HG03103 (cell line): Measurements from ENCODE around the gene HGFAC.
"Not testable (repeated sequence)": the region's sequence is repeated elsewhere in the genome, so short reads cannot be mapped to it uniquely, and the experiment has no call there.

Experiments
- ATAC-seq: cut with Tn5 transposase; IDR thresholded peaks from one replicate; pipeline ENCODE4 v1.9.1; 2021; ENCODE audit warnings: low read depth; ENCODE audit not compliant: unreplicated experiment

Gene HGFAC

DNA sequence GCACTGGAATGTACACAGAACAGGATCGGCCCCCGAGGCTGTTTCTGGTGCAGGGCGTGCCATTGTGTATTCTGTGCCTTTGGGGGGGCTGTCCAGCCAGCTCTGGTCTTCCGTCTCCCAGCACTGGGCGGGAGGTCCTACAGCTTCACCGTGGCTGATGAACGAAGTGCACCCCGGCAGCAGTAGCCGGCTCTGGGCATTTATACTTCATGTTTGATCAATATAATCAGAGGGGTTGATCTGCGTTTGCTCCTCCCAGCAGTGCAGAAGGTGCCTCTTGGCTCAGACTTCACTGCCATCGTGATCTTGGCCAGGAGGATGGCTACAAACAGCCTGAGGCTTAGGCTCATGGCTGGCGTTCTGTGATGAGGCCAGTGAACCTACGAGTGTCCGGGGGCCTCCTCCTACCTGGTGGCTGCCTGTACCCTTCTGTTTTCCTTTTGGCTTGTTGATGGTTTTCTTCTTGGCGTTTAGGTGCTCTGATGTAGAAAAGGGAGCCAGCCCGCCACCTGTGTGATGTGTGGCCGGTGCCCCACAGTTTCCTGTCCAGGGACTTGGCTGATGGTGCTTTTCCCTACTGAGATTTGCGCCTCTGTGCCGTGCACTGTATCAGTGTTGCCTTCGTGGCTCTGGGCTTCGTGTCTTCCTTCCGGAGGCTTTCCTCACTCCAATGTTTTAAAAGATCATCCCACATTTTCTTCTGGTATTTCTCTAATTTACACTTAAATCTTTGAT lies 31.2 kb upstream of the HGFAC start:
- ATAC-seq = no peak

GRCh38 chr4:3411190-3411589 lies 30.6 kb upstream of the HGFAC start:
- ATAC-seq = not testable (repeated sequence)

- no peak for ATAC-seq
These were observed 30.1 kb upstream of the HGFAC start for GRCh38 chr4:3411676-3412075.

DNA sequence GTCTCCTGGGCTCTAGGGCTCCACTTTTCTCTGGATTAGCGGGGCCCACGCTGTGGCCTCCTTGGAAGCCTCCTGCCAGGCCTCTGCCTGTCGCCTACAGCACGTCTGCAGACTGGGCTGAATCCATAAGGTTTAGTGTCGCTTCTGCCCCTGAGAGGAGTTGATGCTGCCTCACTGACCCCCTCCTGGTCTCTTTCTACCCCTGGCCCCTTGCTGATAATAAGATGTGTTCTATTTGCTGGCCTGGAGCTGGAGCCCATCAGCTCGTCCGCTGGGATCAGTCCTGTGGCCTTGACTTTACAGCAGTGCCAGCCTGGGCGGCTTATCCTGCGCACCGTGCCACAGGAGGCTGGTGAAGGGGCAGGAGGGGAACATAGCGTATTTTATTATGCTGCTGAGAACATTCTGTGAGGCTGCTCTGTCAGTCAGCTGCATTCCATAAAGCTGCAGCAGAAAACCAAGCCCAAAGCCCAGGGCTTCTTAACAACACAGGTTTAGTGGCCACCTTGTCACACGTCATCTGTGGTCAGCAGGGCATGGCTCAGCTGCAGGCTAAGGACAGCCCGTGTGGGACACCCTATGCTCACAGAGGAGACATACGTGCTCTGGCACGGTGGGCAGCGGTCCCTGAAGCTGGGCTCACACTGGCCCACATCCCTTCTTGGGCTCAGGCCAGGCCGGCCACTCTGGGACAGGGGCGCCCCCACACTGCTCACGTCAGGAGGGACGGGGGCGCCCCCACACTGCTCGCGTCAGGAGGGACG lies 29.3 kb upstream of the HGFAC start:
- no peak for ATAC-seq

DNA sequence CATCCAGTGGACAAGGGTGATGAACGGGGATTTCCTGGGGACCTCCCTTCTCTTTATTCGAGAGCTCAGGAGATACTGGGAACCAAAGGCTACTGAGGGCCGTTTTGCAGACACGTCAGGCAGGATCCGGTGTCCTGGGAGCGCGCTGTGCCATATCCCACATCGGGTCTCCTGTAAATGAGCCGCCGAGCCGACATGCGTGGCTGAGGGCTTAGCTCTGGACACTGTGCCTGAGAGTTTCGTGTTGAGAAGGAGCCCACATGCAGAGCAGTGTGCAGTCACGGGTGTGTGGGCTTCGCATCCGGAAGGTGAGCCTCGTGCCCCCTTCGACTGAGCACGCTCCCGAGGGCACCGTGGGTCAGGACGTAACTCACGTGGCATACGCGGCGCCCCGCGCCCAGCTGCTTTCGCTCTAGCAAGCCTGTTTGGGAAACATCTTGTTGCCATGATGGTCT lies 28.5 kb upstream of the HGFAC start:
- ATAC-seq = no peak

GRCh38 chr4:3413675-3414420 lies 27.9 kb upstream of the HGFAC start:
- ATAC-seq = no peak

DNA sequence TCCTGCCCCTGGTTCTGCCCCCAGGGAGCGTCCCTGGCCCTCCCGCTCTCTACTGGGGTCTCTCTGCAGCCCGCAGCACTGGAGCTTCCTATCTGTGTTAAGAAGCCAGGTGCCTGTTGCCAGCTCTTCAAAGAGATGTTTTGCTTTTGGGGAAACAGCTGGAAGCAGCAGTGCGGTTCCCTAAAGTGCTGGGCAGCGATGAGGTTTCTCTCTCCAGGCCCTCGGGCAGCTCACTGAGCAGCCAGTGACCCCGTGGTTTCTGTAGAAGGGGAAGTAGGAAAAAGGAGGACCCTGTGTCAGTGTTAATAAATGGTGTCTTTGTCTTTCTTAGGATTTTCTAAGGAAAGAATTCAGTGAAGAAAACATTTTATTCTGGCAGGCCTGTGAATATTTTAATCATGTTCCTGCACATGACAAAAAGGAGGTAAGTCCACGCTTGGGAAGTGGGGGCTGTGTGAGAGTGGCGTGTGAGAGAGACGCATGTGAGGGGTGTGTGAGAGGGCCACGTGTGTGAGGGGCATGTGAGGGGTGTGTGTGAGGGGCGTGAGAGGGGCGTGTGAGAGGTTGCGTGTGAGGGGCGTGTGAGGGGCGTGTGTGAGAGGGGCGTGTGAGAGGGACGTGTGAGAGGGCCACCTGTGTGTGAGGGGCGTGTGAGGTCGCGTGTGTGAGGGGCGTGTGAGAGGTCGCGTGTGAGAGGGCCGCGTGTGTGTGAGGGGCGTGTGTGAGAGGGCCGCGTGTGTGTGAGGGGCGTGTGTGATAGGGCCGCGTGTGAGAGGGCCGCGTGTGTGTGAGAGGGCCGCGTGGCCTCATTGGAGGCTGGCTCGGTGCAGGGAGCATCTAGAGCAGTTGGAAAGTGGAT lies 27.1 kb upstream of the HGFAC start:
- ATAC-seq = no peak

DNA sequence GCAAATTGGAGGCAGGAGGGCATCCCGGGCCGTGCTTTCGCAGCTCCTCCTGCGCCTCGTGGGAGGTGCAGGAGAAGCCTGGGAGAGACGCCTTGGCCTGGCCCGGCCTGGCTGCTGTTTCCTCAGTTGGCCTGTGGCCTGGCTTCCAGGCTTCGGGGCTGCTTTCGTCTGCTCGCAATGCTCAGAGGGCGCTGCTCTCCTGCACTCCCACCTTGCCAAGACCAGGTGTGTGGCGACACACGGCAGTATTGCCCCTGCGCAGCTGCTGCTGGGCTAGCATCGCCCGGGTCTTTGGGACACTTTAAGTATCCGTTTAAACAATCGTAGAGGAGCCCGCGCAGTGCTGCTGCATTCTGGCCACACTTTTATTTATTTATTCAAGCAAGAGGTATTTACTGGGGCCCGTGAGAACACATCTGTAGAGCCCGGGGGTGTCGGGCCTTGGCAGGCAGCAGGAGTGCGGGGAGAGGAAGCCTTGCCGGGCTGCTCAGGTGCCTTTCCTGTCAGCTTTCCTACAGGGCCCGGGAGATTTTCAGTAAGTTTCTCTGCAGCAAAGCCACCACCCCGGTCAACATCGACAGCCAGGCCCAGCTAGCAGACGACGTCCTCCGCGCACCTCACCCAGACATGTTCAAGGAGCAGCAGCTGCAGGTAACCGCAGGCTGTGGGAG lies 26.2 kb upstream of the HGFAC start:
- ATAC-seq = no peak

DNA sequence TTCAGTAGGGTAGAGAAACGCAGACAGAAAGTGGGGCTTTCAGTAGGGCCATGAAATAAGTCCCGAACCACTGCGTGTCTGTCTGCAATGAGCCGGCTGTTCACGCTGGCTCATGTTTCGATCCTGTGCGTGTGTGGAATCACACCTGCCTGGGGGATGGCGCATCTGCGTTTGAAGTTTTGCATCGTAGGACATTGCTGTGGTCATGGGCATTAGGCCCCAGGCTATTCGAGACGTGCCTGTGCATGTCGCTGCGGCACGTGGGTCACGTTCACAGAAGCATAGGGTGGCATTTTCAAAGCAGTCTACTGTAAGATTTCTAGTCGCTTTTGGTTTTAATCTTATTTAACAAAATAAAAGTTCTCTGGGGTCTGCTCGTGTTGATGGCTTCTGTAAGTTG lies 25.5 kb upstream of the HGFAC start:
- ATAC-seq = no peak

DNA sequence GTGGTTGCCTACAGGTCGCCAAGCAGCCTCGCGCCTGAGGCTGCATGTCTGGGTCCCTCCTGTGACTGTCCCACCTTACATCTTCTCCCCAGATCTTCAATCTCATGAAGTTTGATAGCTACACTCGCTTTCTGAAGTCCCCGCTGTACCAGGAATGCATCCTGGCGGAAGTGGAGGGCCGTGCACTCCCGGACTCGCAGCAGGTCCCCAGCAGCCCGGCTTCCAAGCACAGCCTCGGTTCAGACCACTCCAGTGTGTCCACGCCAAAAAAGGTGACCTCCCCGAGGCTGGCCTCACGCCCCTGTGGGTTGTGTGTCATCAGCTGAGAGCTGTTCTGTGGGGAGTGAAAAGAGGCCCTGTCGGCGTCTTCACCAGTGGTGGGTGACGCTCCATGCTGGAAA lies 24.9 kb upstream of the HGFAC start:
- no peak for ATAC-seq

DNA sequence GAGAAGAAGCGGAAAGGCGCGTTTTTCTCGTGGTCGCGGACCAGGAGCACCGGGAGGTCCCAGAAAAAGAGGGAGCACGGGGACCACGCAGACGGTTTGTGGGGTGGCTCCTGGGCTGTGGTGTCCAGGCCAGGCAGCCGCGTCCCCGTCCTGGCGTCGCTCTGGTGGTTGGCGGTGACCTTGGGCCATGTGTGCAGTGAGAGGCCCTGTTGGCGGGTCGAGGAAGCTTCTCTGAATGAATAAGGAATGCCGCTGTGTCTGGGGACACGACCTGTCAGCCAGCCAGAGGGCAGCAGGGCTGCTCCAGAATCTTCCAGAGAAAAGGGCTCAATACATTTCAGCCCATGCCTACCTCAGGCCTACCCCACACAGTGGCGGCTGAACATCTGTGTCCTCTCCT lies 24.3 kb upstream of the HGFAC start:
- ATAC-seq = no peak

DNA sequence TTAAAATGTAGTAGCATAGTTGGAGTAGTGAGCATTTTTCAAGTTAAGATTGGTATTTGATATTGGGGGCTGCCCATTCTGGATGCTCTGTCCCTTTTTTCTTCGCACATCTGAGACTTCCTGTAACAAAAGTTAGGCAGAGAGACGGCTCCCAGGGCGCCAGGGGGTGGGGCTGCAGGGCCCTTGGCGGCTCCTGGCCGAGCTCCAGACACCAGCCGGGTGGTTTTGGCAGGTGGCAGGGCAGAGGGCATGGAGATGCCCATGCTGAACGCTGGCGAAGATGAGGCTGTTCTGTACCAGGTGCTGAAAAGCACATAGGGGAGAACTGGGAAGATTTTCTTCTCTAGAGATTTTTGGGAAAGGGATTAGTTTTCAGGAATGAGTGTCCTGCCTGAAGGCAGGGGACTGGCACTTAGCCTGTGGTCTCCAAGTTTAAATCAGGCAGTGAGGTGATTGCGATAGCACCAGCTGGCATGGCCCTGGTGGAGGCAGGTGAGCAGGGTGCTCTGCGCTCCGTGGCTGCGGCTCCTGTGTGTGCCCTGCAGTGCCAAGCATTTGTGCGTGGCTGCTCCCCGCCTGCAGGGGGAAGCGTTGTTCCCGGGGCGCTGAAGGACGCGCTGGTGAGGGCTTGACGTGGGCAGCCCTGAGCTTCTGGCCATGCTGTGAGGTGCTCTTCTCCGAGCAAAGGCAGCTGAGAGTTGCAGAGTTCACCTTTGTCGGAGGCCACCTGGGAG lies 23.6 kb upstream of the HGFAC start:
- ATAC-seq = no peak

GRCh38 chr4:3419836-3420605 lies 21.7 kb upstream of the HGFAC start:
- ATAC-seq = no peak

- ATAC-seq = no peak
These were observed 21.2 kb upstream of the HGFAC start for GRCh38 chr4:3420606-3420955.

DNA sequence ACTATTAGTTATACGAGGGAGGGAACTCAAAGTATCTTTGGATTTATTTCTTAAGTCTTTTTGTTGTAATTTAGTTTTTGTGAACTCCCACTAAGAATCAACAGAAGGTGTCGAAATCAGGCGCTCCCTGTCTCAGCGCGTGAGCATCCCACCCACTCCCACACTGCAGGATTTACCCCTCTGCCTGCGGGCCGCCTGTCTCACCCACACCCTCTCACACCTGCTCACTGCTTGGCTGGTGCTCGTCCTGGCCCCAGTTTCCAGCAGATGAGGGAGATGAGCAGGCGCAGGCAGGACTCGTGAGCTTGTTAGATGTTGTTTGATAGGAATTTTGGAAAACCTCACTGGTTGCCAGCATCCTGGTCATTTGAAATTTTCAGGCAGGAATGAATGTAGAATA lies 20.8 kb upstream of the HGFAC start:
- ATAC-seq = no peak

- ATAC-seq = no peak
These were observed 20.3 kb upstream of the HGFAC start for GRCh38 chr4:3421470-3421869.

DNA sequence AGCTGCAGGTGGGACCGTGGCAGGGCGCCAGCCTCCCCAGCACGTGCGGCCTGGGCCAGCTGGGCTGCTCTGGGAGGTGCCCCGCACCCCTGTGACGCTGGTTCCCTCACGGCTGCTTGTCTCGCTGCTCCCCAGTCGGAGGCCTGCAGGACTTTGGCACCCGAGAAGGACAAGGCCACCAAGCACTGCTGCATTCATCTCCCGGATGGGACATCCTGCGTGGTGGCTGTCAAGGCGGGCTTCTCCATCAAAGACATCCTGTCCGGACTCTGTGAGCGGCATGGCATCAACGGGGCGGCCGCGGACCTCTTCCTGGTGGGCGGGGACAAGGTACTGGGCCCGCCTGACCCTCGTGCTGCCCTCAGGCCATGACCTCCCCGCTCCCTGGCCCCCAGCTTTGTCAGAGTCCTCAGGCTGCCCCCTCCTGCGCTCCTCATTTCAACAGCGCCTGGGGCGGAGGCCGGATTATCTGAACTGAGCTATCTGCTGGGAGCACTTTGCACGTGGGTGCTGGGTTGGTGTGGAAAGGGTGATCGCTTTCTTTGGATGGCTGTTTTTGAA lies 19.4 kb upstream of the HGFAC start:
- no peak for ATAC-seq

GRCh38 chr4:3422808-3423297 lies 18.9 kb upstream of the HGFAC start:
- ATAC-seq = no peak
